NK-92 (cell line): ENCODE results near the gene GATAD2A.

Experiments used
- DNase-seq: peaks from one replicate; lab custom pipeline; 2025; ENCODE audit not compliant: unreplicated experiment; lab: John Stamatoyannopoulos, UW

The GATAD2A gene

GRCh38 chr19:19543640-19544039 lies 138.2 kb downstream of the GATAD2A start:
- no peak for DNase-seq

- DNase-seq = no peak
Observed at GRCh38 chr19:19544257-19544953, 138.9 kb downstream of the GATAD2A start.

GRCh38 chr19:19544954-19545591 lies 139.6 kb downstream of the GATAD2A start:
- no peak for DNase-seq

GRCh38 chr19:19545707-19546106 lies 140.2 kb downstream of the GATAD2A start:
- DNase-seq = no peak

GRCh38 chr19:19546751-19547162 lies 141.3 kb downstream of the GATAD2A start:
- no peak for DNase-seq

- DNase-seq = no peak
Observed at GRCh38 chr19:19547674-19548336, 142.3 kb downstream of the GATAD2A start.

DNA sequence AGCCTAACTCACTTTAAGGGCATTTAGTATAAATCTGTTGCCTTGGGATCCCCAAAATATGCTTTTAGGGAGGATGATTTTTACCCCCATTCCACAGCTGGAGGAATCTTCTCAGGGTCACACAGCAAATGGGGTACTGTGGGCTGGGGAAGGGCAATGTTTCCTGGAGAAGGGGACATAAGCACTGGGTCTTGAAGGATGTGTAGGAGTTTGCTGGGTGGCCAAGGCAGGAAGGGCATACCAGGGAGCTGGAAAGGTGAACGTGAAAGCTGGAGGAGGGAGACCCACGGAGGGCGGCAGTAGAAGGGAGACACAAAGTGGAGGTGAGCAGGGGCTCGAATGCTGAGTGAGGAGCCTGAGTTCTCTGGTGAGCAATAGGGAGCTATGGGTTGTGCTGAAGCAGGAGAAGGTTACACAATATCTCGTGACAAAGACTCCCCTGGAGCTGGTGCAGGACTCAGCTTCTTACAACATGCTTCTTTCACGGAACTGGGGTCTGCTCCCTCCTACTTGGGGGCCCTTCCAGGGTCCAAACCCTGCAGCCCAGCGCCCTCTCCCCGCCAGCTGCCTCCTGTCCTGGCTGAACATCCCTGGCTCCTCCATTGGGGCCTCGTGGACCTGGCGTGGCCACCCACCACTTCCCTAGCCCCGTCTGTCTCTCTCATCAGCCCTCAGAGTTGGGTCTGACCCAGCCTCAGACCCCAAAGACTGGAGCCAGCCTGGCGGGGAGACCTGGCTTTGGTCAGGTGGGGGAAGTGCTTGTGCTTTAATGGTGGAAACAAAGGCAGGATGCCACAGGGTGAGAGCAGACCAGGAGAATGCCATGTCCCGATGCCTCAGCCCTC lies 143.7 kb downstream of the GATAD2A start:
- DNase-seq = no peak

DNA sequence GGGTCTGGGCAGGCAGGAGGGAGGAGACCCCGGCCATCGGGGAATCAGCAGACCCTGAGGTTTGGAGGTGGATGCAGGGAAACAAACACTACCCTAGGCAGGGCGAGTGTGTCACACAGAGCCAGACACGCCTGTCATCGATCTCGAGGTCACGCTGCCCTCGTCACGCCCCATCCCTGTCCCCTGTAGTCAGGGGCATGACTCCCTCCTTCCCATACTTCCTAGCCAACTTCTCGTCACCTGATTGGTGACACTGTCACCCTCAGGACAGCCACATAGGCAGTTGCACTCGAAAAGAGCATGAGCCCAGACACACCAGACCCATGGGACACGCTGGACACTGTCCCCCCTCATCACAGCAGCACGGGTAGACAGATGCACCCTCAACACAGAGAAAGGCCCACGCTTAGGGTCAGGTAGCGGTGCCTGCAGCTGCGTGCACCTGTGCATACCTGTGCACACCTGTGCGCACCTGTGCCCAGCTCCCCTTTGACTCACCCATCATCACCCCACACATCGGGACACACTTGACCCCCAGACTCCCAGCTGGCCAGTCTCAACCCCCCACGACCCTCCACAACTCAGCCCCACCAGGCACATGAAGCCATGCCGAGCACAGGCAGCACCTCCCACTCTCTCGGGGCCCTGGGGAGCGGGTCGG lies 144.5 kb downstream of the GATAD2A start:
- DNase-seq = no peak

- DNase-seq = no peak
Observed at GRCh38 chr19:19550485-19550929, 145.0 kb downstream of the GATAD2A start.

- no peak for DNase-seq
Observed at GRCh38 chr19:19550972-19551852, 145.7 kb downstream of the GATAD2A start.

- no peak for DNase-seq
Observed at GRCh38 chr19:19551853-19552192, 146.3 kb downstream of the GATAD2A start.

DNA sequence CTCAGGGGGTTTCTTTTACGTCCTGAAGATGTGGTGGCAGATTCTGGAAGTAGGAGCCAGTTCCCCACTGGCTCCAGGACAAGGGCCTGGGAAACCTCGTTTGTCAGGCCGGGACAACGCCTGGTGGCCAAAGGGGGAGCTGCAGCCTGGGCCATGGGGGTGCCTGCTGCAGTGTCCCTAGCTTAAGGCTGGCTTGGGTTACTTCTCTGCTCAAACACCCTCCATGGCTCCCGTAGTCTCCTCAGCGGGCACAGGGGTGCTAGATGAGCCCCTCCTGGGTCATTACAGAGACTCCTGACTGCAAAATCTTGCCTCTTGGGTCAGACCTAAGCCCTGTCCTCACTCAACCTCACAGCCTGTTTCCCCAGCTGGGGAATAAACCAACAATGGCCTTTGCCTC lies 147.3 kb downstream of the GATAD2A start:
- DNase-seq = no peak

- DNase-seq = no peak
Observed at GRCh38 chr19:19553670-19554069, 148.2 kb downstream of the GATAD2A start.

- no peak for DNase-seq
Observed at GRCh38 chr19:19554074-19555023, 148.9 kb downstream of the GATAD2A start.

DNA sequence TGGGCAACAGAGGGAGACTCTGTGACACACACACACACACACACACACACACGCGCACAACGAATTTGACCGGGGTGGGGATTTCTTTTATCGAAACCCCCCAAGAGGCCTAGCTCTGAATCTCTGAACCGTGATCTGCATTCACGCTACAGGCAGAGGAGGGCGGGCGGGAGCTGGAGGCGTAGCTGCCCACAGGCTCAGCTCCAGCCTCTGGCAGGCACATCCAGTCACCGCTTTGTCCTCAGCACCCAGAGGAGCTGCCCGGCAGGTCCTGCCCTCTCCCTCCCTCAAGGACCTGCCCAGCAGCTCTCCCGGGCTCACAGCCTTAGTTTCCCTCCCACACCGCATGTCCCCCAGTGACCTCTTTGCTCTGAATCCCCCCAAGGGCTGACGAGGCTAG lies 152.6 kb downstream of the GATAD2A start:
- no peak for DNase-seq
